T-helper 2 cell (primary cell): Measurements from ENCODE around the gene SCN3B.

Source experiments
- DNase-seq, 5 experiments: peaks; one replicate each; pipeline versions ENCODE4 v3.0.0 to v3.0.0-alpha.2; 2012 to 2022

The SCN3B gene

GRCh38 chr11:123653827-123654565 is 428 bp downstream of the SCN3B start:
- peak in 1 of 5 experiments; percentile 13 for DNase-seq

- DNase-seq, result no peak
Measured at GRCh38 chr11:123653483-123653826, 969 bp downstream of the SCN3B start.

- no peak for DNase-seq
Measured at GRCh38 chr11:123652599-123652998, 1.8 kb downstream of the SCN3B start.

GRCh38 chr11:123650901-123651300 is 3.5 kb downstream of the SCN3B start:
- DNase-seq, result no peak

GRCh38 chr11:123645286-123645975 is 9.0 kb downstream of the SCN3B start:
- no peak for DNase-seq

GRCh38 chr11:123642435-123642834 is 12.0 kb downstream of the SCN3B start:
- DNase-seq, result no peak

- no peak for DNase-seq
Measured at GRCh38 chr11:123641495-123641840, 13.0 kb downstream of the SCN3B start.

GRCh38 chr11:123640677-123641494 is 13.5 kb downstream of the SCN3B start:
- peak in 2 of 5 experiments; percentile 15 to 47 for DNase-seq

GRCh38 chr11:123640029-123640428 is 14.4 kb downstream of the SCN3B start:
- no peak for DNase-seq

GRCh38 chr11:123630126-123630608 is 24.3 kb downstream of the SCN3B start:
- DNase-seq, result no peak

- DNase-seq, result peak in 1 of 5 experiments; percentile 10
Measured at GRCh38 chr11:123628936-123629683, 25.3 kb downstream of the SCN3B start.

- no peak for DNase-seq
Measured at GRCh38 chr11:123624974-123625373, 29.4 kb downstream of the SCN3B start.

- DNase-seq, result no peak
Measured at GRCh38 chr11:123622576-123622975, 31.8 kb downstream of the SCN3B start.

- DNase-seq, result no peak
Measured at GRCh38 chr11:123616505-123617198, 37.8 kb downstream of the SCN3B start.

GRCh38 chr11:123611698-123612097 is 42.7 kb downstream of the SCN3B start:
- no peak for DNase-seq

- no peak for DNase-seq
Measured at GRCh38 chr11:123608945-123609344, 45.5 kb downstream of the SCN3B start.

- no peak for DNase-seq
Measured at GRCh38 chr11:123608371-123608770, 46.1 kb downstream of the SCN3B start.

- no peak for DNase-seq
Measured at GRCh38 chr11:123607781-123608180, 46.6 kb downstream of the SCN3B start.

GRCh38 chr11:123603666-123604065 is 50.8 kb downstream of the SCN3B start:
- no peak for DNase-seq

- DNase-seq, result no peak
Measured at GRCh38 chr11:123601743-123602142, 52.7 kb downstream of the SCN3B start.

- DNase-seq, result no peak
Measured at GRCh38 chr11:123601136-123601535, 53.3 kb downstream of the SCN3B start.

GRCh38 chr11:123597859-123598258 is 56.6 kb downstream of the SCN3B start:
- DNase-seq, result no peak
